Testis (tissue), 3 donors: ENCODE data around the gene DRC1. TPM values are rescaled to one million over a fixed set of nuclear protein-coding genes. Genes with fewer than 3 reads are reported as not detected.

Experiments
- DNase-seq: peaks from one replicate; pipeline ENCODE4 v3.0.0-alpha.2; 2019
- H3K27ac ChIP-seq, 2 donors: fragments of 200-600 bp; sonication (generic); one replicate each; pipeline ENCODE4 v1.5.1; 2019
- H3K27me3 ChIP-seq: fragments of 200-600 bp; sonication (generic); one replicate; pipeline ENCODE4 v1.5.1; 2019
- H3K36me3 ChIP-seq: fragments of 200-600 bp; sonication (generic); one replicate; pipeline ENCODE4 v1.5.1; 2017; ENCODE audit warnings: low read depth; ENCODE audit errors: missing control alignments
- H3K4me1 ChIP-seq: fragments of 200-600 bp; sonication (generic); one replicate; pipeline ENCODE4 v1.5.1; 2019
- H3K4me3 ChIP-seq, 2 donors: fragments of 200-600 bp; sonication (generic); one replicate each; pipeline ENCODE4 v1.5.1; 2017 to 2019
- H3K9me3 ChIP-seq: fragments of 200-600 bp; sonication (generic); one replicate; pipeline ENCODE4 v1.5.1; 2017
- POLR2A ChIP-seq: fragments of 450-650 bp; IDR thresholded peaks from one replicate; pipeline ENCODE4 v1.6.1; 2017; ENCODE audit warnings: antibody characterized with exemption, mild to moderate bottlenecking, moderate library complexity
- WGBS, 2 donors: methylation state at CpG; one replicate each; pipeline ENCODE4 v1.1.5; 2018; 5-methylcytosine and 5-hydroxymethylcytosine counted together
- intact Hi-C: fragments of 100-400 bp; cut with DNase I; formaldehyde crosslinking; loops from one replicate; pipeline ENCODE4 v1.15.1; 2023; ENCODE audit warnings: low total_unique reads
- polyA plus RNA-seq: library from polyadenylated mRNA; stranded (reverse); fragments of 350-450 nt; fragmentation: Illumina TruSeq; extraction: RNeasy Lipid Tissue Mini Kit (QIAGEN cat#74804); gene quantifications from one replicate; pipeline ENCODE4 v1.2.3, GENCODE V29; 2014; ENCODE audit warnings: low read depth, low replicate concordance; ENCODE audit not compliant: insufficient read depth
- total RNA-seq, 2 donors: library from RNA; depleted of rRNA; stranded (reverse); fragments of >200 nt; gene quantifications; one replicate each; pipeline ENCODE4 v1.2.3, GENCODE V29; 2016
- TF ChIP-seq, protein P1 (sequence below), 3 experiments: fragments of 450-650 bp in 2 of 3; fragments of 200-600 bp in 1 of 3; sonication (generic) in 1 of 3; IDR thresholded peaks; one replicate each; pipeline ENCODE4 v1.5.1; 2016 to 2019; ENCODE audit warnings: antibody characterized with exemption in 3 of 3, mild to moderate bottlenecking in 2 of 3, moderate library complexity in 1 of 3

Gene DRC1
- total and polyA plus RNA-seq, 3 donors from 2014 or later, result 8.8 to 67.3 (median 18.7) TPM

DNA sequence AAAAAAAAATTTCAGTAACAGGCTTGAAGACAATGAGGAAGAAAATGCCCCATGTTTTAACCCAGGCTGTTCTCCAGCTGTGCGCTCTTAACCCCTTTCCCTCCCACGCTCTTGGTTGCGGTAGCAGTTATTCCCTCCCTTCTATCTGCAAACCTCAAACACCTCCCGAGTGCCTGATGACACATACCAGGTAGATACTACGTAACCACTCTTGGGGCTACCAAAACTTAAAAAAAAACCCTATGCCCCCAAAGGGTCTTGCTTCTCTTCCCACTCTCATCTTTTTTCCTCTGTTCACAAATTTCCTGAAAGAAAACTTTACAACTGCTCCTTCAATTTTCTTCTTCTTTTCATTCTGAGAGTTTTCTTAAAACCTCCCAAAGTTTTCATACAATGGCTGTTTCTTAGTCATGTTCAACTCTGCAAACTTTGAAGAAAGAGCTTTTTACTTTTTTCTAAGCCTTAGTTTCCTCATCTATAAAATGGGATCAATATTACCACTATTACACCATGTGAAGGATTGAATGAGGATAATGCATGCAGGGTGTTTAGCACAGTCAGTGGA, 4.9 kb upstream of the DRC1 start:
- Histone ChIP-seq H3K36me3 (no peaks in the 10 kb centered on the region), H3K4me3 (no peak overlapping the region), H3K27me3 (no peaks in the 10 kb centered on the region), H3K27ac (no peak overlapping the region), H3K4me1 (peaks cover 13% of the 10 kb centered on the region), H3K9me3 (no peaks in the 10 kb centered on the region)
- intact Hi-C loops, result no loop called here
- 81 to 82% methylated on average over 5 of the region's 5 CpGs for WGBS, 2 donors
- DNase-seq, result no peak
- TF ChIP-seq, protein P1, sequence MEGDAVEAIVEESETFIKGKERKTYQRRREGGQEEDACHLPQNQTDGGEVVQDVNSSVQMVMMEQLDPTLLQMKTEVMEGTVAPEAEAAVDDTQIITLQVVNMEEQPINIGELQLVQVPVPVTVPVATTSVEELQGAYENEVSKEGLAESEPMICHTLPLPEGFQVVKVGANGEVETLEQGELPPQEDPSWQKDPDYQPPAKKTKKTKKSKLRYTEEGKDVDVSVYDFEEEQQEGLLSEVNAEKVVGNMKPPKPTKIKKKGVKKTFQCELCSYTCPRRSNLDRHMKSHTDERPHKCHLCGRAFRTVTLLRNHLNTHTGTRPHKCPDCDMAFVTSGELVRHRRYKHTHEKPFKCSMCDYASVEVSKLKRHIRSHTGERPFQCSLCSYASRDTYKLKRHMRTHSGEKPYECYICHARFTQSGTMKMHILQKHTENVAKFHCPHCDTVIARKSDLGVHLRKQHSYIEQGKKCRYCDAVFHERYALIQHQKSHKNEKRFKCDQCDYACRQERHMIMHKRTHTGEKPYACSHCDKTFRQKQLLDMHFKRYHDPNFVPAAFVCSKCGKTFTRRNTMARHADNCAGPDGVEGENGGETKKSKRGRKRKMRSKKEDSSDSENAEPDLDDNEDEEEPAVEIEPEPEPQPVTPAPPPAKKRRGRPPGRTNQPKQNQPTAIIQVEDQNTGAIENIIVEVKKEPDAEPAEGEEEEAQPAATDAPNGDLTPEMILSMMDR (IDR thresholded peaks at IDR 0.05), result no peak
- no peak for TF ChIP-seq POLR2A

DNA sequence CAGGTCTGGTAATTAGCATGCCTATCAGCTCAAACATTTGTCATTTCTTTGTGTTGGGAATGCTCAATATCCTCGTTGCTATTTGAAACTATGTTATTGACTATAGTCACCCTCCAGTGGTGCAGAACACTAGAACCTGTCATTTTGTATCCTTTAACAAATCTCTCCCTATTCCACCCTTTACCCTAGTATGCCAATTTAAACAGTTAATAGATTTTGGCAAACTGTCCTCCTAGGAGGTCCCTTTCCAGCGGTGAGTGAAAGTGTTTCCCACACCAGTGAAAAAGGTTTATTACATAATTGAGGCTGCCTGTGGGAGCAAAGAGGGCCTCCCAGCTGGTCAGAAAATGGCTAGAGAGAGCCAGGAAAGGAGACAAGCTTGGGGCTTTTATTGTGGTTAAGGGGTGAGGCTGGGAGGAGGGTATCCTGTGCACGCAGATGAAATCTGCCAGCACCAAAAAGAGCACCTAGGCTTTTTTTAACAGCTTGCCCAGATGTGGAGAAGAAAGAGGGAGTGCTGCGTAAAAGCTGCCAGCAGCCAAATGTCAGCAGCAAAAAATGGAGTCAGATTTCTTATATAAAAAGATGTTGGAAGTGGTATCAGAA, 1.8 kb upstream of the DRC1 start:
- Histone ChIP-seq H3K4me1 (peaks cover 10% of the 10 kb centered on the region), H3K27ac (no peak overlapping the region), H3K4me3 (no peak overlapping the region), H3K9me3 (no peaks in the 10 kb centered on the region), H3K36me3 (no peaks in the 10 kb centered on the region), H3K27me3 (no peaks in the 10 kb centered on the region)
- no peak for DNase-seq
- WGBS, 2 donors, result 49 to 61% methylated on average over 4 of the region's 4 CpGs
- intact Hi-C loops, result no loop called here
- TF ChIP-seq POLR2A, result no peak
- TF ChIP-seq, protein P1 (IDR thresholded peaks at IDR 0.05), result no peak

DNA sequence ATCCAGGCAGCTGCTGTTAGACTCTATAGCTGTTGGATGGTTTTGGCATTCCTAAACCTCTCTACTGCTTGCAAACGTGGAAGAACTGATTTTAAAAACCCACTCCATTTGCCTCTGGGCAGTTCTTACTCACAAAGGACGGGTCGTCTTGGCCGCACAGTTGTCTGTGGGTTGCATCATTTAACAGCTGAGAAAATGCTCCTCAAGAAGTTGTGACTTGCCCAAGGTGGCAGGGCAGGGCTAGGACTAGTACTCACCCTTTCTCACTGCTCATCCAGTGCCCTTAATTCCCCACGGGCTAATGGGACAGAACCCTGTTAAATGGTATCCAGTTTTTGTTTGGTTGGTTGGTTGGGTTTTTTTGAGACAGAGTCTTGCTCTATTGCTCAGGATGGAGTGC, 997 bp upstream of the DRC1 start:
- Histone ChIP-seq H3K9me3 (no peaks in the 10 kb centered on the region), H3K36me3 (no peaks in the 10 kb centered on the region), H3K27ac (no peak overlapping the region), H3K4me3 (no peak overlapping the region), H3K4me1 (peaks cover 6% of the 10 kb centered on the region), H3K27me3 (no peaks in the 10 kb centered on the region)
- intact Hi-C loops, result no loop called here
- 79 to 84% methylated on average over 5 of the region's 5 CpGs for WGBS, 2 donors
- TF ChIP-seq, protein P1 (IDR thresholded peaks at IDR 0.05), result no peak
- no peak for TF ChIP-seq POLR2A
- no peak for DNase-seq

DNA sequence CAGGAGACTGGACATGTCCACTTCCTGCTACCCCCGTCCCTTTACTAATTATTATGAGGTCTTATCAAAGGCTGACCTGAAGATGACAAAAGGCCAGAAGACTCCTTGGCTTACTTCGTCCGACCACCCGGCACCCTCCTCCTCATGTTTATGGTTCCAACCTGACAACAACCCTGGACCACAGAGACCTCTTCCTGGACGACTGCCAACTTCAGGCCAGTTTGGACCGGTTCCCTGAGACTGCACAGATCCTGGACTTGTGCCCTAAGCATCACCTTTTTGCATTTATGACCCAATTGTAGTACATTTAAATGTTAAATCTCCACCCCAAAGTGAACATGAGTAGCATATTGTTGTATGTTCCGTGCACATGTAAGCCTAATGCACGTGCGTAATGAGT, 5.8 kb downstream of the DRC1 start:
- intact Hi-C loops, result no loop called here
- no peaks in the 10 kb centered on the region for H3K27me3 ChIP-seq
- H3K9me3 ChIP-seq, result no peaks in the 10 kb centered on the region
- DNase-seq, result no peak
- no peaks in the 10 kb centered on the region for H3K36me3 ChIP-seq
- no peaks in the 10 kb centered on the region for H3K4me1 ChIP-seq
- 59 to 70% methylated on average over 9 of the region's 9 CpGs for WGBS, 2 donors
- H3K27ac ChIP-seq, result no peak overlapping the region
- no peak for TF ChIP-seq POLR2A
- no peak overlapping the region for H3K4me3 ChIP-seq

DNA sequence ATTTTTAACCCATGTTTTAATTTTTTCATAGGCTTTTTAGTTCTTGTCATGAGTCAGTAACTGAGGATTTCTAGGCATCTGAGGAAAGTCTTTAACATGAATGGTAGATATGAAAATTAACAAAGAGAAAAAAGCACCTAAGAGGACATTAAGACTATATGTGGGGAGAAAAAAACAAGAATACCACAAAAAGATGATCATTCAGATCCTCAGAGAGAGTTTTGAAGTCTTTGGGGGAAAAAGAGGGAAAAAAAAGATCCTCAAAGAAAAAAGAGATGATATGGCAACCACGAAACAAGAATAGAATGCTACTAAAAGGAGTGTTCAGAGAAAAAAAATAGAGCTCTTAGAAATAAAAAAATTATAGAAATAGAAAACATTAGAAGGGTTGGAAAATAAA, 8.1 kb downstream of the DRC1 start:
- WGBS, 2 donors, result 96 to 100% methylated on average over 1 of the region's 1 CpG
- TF ChIP-seq POLR2A, result no peak
- TF ChIP-seq, protein P1 (IDR thresholded peaks at IDR 0.05), result no peak
- intact Hi-C loops, result no loop called here
- H3K27me3 ChIP-seq, result no peaks in the 10 kb centered on the region
- no peaks in the 10 kb centered on the region for H3K9me3 ChIP-seq
- no peaks in the 10 kb centered on the region for H3K36me3 ChIP-seq
- no peaks in the 10 kb centered on the region for H3K4me1 ChIP-seq
- no peak for DNase-seq
- H3K27ac ChIP-seq, result no peak overlapping the region
- no peak overlapping the region for H3K4me3 ChIP-seq
